ENCODE measurements around the gene FAM120A. TPM values are rescaled to one million over a fixed set of nuclear protein-coding genes. Genes with fewer than 3 reads are reported as not detected.

Gene FAM120A
- total RNA-seq, 5 donors from 2014 or later (not counting 1 experiment from before 2014, with no cell fraction given) = 76.0 to 96.3 (median 93.5) TPM

DNA sequence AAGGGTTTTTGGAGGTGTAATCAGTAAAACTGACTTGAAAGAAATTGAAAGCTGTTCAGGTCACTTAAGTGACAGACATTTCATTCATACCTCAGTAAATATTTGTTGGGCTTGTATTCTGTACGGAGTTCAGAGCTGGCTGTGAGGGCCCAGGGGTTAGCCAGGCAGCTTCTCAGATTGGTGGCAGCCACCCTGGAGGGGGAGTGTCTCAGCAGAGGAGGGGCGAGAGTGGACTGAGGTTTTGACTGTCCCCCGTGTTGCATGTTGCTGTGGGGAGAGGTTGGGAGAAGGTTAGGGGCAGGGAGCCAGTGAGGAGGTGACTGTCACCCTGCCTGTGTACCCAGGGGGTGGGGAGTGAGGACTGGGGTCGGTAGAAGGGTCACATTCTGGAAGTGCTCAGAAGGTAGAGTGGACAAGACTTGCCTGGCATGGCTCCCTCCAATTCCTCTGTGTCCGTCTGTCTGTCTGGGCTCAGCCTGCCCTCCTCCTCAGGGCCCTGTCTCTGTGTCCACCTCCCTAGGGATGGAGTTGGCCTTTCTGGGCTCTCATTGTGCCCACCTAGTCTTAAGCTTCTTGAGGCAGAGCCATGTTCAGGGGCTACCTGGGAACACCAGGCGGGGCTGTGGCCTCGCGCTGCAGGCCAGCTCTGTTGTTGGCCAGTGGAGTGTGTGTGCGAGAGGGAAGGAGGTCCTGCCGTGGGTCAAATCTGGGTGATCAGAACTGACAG, 129.3 kb downstream of the FAM120A start:
- Mint-ChIP-seq H3K4me3 (no peak overlapping the region), H3K27ac (peak overlapping the region in 1 of 2 donors; percentile 77), H3K4me1 (peaks cover 68 to 72% (median 70%) of the 10 kb centered on the region in 3 donors), H3K36me3 (peaks cover 20% of the 10 kb centered on the region), H3K9me3 (peaks cover 0 to 9% (median 4%) of the 10 kb centered on the region in 3 donors), H3K27me3 (no peaks in the 10 kb centered on the region)
- Histone ChIP-seq H3K27ac (ENCODE audit: low read length) (no peak overlapping the region), H3K4me3 (ENCODE audit: control insufficient read depth in 1 of 2, extremely low read depth in 1 of 2, low read length in 1 of 2) (no peak overlapping the region), H3K9me3 (no peaks in the 10 kb centered on the region), H3K36me3 (ENCODE audit: control insufficient read depth in 2 of 2, extremely low read depth in 1 of 2, insufficient read depth in 1 of 2, low read length in 1 of 2) (peaks cover 0 to 2% of the 10 kb centered on the region in 2 donors), H3K27me3 (replicated peaks in 1 of 2; ENCODE audit: control insufficient read depth in 2 of 2, extremely low read depth in 1 of 2, insufficient read depth in 2 of 2, low read length in 1 of 2) (no peaks in the 10 kb centered on the region), H3K4me1 (ENCODE audit: control insufficient read depth in 1 of 2, extremely low read depth in 1 of 2, insufficient read depth in 2 of 2, low read length in 2 of 2) (peaks cover 7 to 24% of the 10 kb centered on the region in 2 experiments)
- WGBS (ENCODE audit: insufficient coverage) = 95% methylated on average over 3 of the region's 10 CpGs
- ChIA-PET CTCF (no interaction called here), POLR2A (no interaction called here)
- ATAC-seq (replicated peaks in 1 of 4) (no peak), DNase-seq (no peak)

DNA sequence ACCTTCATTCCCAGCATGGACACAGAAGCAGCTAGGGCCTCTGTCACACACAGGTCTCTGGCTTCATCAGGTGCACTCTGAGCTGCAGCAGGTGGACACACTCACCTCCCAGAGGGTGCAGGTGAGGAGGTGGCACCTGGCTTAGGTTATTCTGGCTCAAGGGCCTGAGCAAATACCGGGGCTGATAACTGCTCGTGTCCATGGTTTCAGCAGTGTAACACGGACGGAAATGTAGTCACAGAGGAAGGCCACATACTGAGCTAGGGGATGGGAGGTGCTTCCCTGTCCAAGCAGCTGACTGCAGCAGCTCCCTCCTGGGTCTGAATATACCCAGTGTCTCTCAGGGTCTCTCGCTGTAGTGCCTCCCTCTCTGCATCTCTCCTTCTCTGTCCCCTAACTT, 130.6 kb downstream of the FAM120A start:
- H3K9me3 ChIP-seq = no peaks in the 10 kb centered on the region
- H3K4me1 ChIP-seq (ENCODE audit: control insufficient read depth in 1 of 2, extremely low read depth in 1 of 2, insufficient read depth in 2 of 2, low read length in 2 of 2) = peaks cover 7 to 24% of the 10 kb centered on the region in 2 experiments
- Mint-ChIP-seq H3K27me3 (no peaks in the 10 kb centered on the region), H3K27ac (no peak overlapping the region), H3K9me3 (peaks cover 0 to 9% (median 4%) of the 10 kb centered on the region in 3 donors), H3K36me3 (peaks cover 20% of the 10 kb centered on the region), H3K4me1 (peaks cover 77 to 81% (median 79%) of the 10 kb centered on the region in 3 donors), H3K4me3 (no peak overlapping the region)
- CTCF ChIA-PET = no interaction called here
- no peak for ATAC-seq (replicated peaks in 1 of 4)
- POLR2A ChIA-PET = no interaction called here
- H3K27me3 ChIP-seq (replicated peaks in 1 of 2; ENCODE audit: control insufficient read depth in 2 of 2, extremely low read depth in 1 of 2, insufficient read depth in 2 of 2, low read length in 1 of 2) = no peaks in the 10 kb centered on the region
- 93% methylated on average over 2 of the region's 5 CpGs for WGBS (ENCODE audit: insufficient coverage)
- no peak overlapping the region for H3K4me3 ChIP-seq (ENCODE audit: control insufficient read depth in 1 of 2, extremely low read depth in 1 of 2, low read length in 1 of 2)
- H3K36me3 ChIP-seq (ENCODE audit: control insufficient read depth in 2 of 2, extremely low read depth in 1 of 2, insufficient read depth in 1 of 2, low read length in 1 of 2) = peaks cover 0 to 2% of the 10 kb centered on the region in 2 donors
- H3K27ac ChIP-seq (ENCODE audit: low read length) = no peak overlapping the region
- no peak for DNase-seq

DNA sequence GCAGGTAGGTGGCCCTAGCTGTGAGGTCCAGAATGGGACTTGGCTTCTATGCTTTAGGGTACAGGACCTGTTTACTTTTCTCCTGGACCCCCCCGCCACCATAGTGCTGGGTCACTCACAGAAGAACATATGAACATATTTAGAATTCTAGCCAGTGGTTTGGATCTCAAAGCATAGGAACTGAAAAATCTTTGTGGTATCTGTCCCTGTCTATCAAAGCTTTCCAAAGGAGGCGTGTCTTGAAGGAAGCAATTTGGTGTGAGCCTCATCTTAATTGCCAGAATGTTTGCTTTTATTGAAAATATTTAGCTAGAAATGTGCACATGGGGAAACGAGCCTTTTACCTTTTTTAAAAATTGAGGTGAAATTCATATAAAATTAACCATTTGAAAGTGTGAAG, 131.1 kb downstream of the FAM120A start:
- H3K27me3 Mint-ChIP-seq = no peaks in the 10 kb centered on the region
- H3K36me3 Mint-ChIP-seq = peaks cover 20% of the 10 kb centered on the region
- H3K4me1 Mint-ChIP-seq = peaks cover 79 to 83% (median 79%) of the 10 kb centered on the region in 3 donors
- H3K9me3 ChIP-seq = no peaks in the 10 kb centered on the region
- H3K27ac Mint-ChIP-seq = no peak overlapping the region
- H3K4me3 ChIP-seq (ENCODE audit: control insufficient read depth in 1 of 2, extremely low read depth in 1 of 2, low read length in 1 of 2) = no peak overlapping the region
- no peak overlapping the region for H3K27ac ChIP-seq (ENCODE audit: low read length)
- peaks cover 0 to 9% (median 4%) of the 10 kb centered on the region in 3 donors for H3K9me3 Mint-ChIP-seq
- no peak overlapping the region for H3K4me3 Mint-ChIP-seq
- WGBS (ENCODE audit: insufficient coverage) = 100% methylated on average over 1 of the region's 3 CpGs
- H3K27me3 ChIP-seq (replicated peaks in 1 of 2; ENCODE audit: control insufficient read depth in 2 of 2, extremely low read depth in 1 of 2, insufficient read depth in 2 of 2, low read length in 1 of 2) = no peaks in the 10 kb centered on the region
- ATAC-seq (replicated peaks in 1 of 4) (no peak), DNase-seq (no peak)
- peaks cover 0 to 2% of the 10 kb centered on the region in 2 donors for H3K36me3 ChIP-seq (ENCODE audit: control insufficient read depth in 2 of 2, extremely low read depth in 1 of 2, insufficient read depth in 1 of 2, low read length in 1 of 2)
- POLR2A ChIA-PET = no interaction called here
- CTCF ChIA-PET = no interaction called here
- peaks cover 6 to 24% of the 10 kb centered on the region in 2 experiments for H3K4me1 ChIP-seq (ENCODE audit: control insufficient read depth in 1 of 2, extremely low read depth in 1 of 2, insufficient read depth in 2 of 2, low read length in 2 of 2)

DNA sequence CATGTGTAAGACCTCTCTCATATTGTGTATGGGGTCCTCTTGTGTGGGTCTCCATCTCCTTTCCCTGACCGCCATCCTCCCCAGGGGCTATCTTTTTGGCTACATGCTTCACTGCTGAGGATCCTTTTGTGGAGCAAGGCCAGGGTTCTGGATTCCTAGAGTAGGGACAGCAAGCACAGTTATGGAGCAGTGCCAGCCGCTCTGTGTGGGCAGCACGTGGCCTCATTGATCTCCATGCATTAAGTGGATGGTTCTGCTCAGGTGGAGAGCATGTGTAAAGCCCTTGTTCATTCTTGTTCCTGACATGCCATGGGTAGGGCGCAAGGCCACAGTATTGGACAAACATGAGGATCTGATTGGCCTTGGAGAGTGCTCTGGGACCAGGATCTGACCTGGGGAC, 133.8 kb downstream of the FAM120A start:
- H3K27me3 Mint-ChIP-seq = no peaks in the 10 kb centered on the region
- 96% methylated on average over 2 of the region's 4 CpGs for WGBS (ENCODE audit: insufficient coverage)
- H3K36me3 Mint-ChIP-seq = peaks cover 20% of the 10 kb centered on the region
- Histone ChIP-seq H3K4me1 (ENCODE audit: control insufficient read depth in 1 of 2, extremely low read depth in 1 of 2, insufficient read depth in 2 of 2, low read length in 2 of 2) (peaks cover 0 to 27% of the 10 kb centered on the region in 2 experiments), H3K36me3 (ENCODE audit: control insufficient read depth in 2 of 2, extremely low read depth in 1 of 2, insufficient read depth in 1 of 2, low read length in 1 of 2) (peaks cover 0 to 2% of the 10 kb centered on the region in 2 donors), H3K9me3 (no peaks in the 10 kb centered on the region), H3K4me3 (ENCODE audit: control insufficient read depth in 1 of 2, extremely low read depth in 1 of 2, low read length in 1 of 2) (no peak overlapping the region), H3K27me3 (replicated peaks in 1 of 2; ENCODE audit: control insufficient read depth in 2 of 2, extremely low read depth in 1 of 2, insufficient read depth in 2 of 2, low read length in 1 of 2) (no peaks in the 10 kb centered on the region), H3K27ac (ENCODE audit: low read length) (no peak overlapping the region)
- peaks cover 77 to 82% (median 79%) of the 10 kb centered on the region in 3 donors for H3K4me1 Mint-ChIP-seq
- H3K27ac Mint-ChIP-seq = no peak overlapping the region
- H3K9me3 Mint-ChIP-seq = peaks cover 0 to 9% (median 4%) of the 10 kb centered on the region in 3 donors
- no peak for ATAC-seq (replicated peaks in 1 of 4)
- no peak overlapping the region for H3K4me3 Mint-ChIP-seq
- ChIA-PET CTCF (no interaction called here), POLR2A (no interaction called here)
- DNase-seq = no peak

DNA sequence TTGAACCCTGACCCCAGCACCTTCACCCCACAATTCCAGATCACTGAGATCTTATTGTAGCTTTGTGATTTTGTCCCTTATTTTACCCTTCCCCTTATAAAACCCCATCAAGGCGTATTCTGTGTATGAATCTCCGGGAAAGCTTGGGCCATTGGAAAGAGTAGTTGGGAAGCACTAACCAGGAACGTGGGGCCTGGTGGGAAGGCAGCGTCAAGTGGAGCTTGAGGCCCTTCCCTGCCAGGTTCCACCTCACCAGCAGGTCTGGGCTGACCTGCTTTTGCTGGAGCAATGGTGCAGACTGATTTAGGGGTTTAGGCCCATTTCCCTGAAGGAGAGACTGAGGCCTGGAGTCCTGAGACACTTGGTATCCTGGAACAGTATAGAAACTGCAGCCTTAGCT, 134.2 kb downstream of the FAM120A start:
- DNase-seq (no peak), ATAC-seq (replicated peaks in 1 of 4) (no peak)
- no peaks in the 10 kb centered on the region for H3K9me3 ChIP-seq
- H3K4me1 ChIP-seq (ENCODE audit: control insufficient read depth in 1 of 2, extremely low read depth in 1 of 2, insufficient read depth in 2 of 2, low read length in 2 of 2) = peaks cover 0 to 27% of the 10 kb centered on the region in 2 experiments
- H3K27ac ChIP-seq (ENCODE audit: low read length) = no peak overlapping the region
- H3K4me3 Mint-ChIP-seq = no peak overlapping the region
- H3K4me3 ChIP-seq (ENCODE audit: control insufficient read depth in 1 of 2, extremely low read depth in 1 of 2, low read length in 1 of 2) = no peak overlapping the region
- peaks cover 0 to 2% of the 10 kb centered on the region in 2 donors for H3K36me3 ChIP-seq (ENCODE audit: control insufficient read depth in 2 of 2, extremely low read depth in 1 of 2, insufficient read depth in 1 of 2, low read length in 1 of 2)
- no peaks in the 10 kb centered on the region for H3K27me3 Mint-ChIP-seq
- peaks cover 20% of the 10 kb centered on the region for H3K36me3 Mint-ChIP-seq
- H3K27me3 ChIP-seq (replicated peaks in 1 of 2; ENCODE audit: control insufficient read depth in 2 of 2, extremely low read depth in 1 of 2, insufficient read depth in 2 of 2, low read length in 1 of 2) = no peaks in the 10 kb centered on the region
- H3K4me1 Mint-ChIP-seq = peaks cover 77 to 82% (median 79%) of the 10 kb centered on the region in 3 donors
- no peak overlapping the region for H3K27ac Mint-ChIP-seq
- ChIA-PET POLR2A (no interaction called here), CTCF (no interaction called here)
- 94% methylated on average over 4 of the region's 4 CpGs for WGBS (ENCODE audit: insufficient coverage)
- peaks cover 0 to 9% (median 4%) of the 10 kb centered on the region in 3 donors for H3K9me3 Mint-ChIP-seq

DNA sequence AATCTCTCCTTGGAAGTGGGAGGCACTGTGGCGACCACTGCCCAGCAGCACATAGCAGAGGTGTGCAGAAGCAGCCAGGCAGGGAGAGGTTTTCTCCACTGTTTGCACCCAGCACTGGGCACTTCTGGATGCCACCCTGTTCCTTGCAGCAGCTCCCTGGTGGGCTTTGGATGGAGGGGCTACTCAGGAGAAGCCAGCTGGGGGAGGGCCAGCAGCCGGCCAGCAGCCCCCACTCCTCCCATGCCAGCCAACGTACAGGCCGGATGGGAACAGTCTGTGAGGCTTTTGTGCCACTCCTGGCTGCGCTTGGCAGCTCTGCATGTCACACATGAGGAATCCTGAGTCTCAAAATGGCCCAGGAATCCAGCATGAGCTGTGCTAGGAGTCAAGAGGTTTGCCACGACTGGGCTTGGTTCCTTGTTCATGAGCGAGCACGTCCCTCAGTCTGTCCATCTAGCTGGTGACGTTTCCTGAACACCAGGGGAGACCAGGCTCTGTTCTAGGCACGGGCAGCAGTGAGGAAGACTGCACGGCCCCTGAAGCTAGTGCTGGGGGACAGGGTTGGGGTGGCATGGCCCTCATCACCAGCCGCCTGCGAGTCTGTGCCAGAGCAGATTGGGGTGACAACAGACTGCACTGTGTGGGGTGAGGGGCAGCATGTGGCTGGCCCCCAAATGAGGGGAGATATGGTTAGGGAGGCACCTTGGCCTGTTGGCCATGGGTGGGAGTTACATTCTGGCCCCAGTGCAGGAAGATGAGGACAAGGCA, 135.0 kb downstream of the FAM120A start:
- no peaks in the 10 kb centered on the region for H3K27me3 ChIP-seq (replicated peaks in 1 of 2; ENCODE audit: control insufficient read depth in 2 of 2, extremely low read depth in 1 of 2, insufficient read depth in 2 of 2, low read length in 1 of 2)
- CTCF ChIA-PET = no interaction called here
- POLR2A ChIA-PET = no interaction called here
- Mint-ChIP-seq H3K27ac (no peak overlapping the region), H3K4me3 (peak overlapping the region in 1 of 3 donors; percentile 32), H3K9me3 (peaks cover 0 to 9% (median 4%) of the 10 kb centered on the region in 3 donors), H3K36me3 (peaks cover 20% of the 10 kb centered on the region), H3K4me1 (peaks cover 77 to 80% (median 79%) of the 10 kb centered on the region in 3 donors), H3K27me3 (no peaks in the 10 kb centered on the region)
- no peak for ATAC-seq (replicated peaks in 1 of 4)
- no peak overlapping the region for H3K4me3 ChIP-seq (ENCODE audit: control insufficient read depth in 1 of 2, extremely low read depth in 1 of 2, low read length in 1 of 2)
- peaks cover 0 to 27% of the 10 kb centered on the region in 2 experiments for H3K4me1 ChIP-seq (ENCODE audit: control insufficient read depth in 1 of 2, extremely low read depth in 1 of 2, insufficient read depth in 2 of 2, low read length in 2 of 2)
- WGBS (ENCODE audit: insufficient coverage) = 98% methylated on average over 11 of the region's 13 CpGs
- H3K36me3 ChIP-seq (ENCODE audit: control insufficient read depth in 2 of 2, extremely low read depth in 1 of 2, insufficient read depth in 1 of 2, low read length in 1 of 2) = peaks cover 0 to 2% of the 10 kb centered on the region in 2 donors
- DNase-seq = no peak
- H3K27ac ChIP-seq (ENCODE audit: low read length) = no peak overlapping the region
- no peaks in the 10 kb centered on the region for H3K9me3 ChIP-seq

All from T-cell (primary cell).